BLaER1 treated with 17β-estradiol and CSF1 and Interleukin-3, amounts not matched to agents 10 nM and 100 nM (cell line): ENCODE results near the gene RPP40.
"Not testable (repeated sequence)": the region's sequence is repeated elsewhere in the genome, so short reads cannot be mapped to it uniquely, and the experiment has no call there.

Source experiments
- H3K27ac ChIP-seq, 11 experiments: shearing (Covaris generic); formaldehyde crosslinking; 2 replicates each; pipeline ENCODE4 v1.8.1; 2022
- H3K27me3 ChIP-seq, 11 experiments: shearing (Covaris generic); formaldehyde crosslinking; 2 replicates each; pipeline ENCODE4 v1.8.1; 2022
- H3K36me3 ChIP-seq, 11 experiments: shearing (Covaris generic); formaldehyde crosslinking; 2 replicates each; pipeline ENCODE4 v1.8.1; 2022
- H3K4me1 ChIP-seq, 10 experiments: shearing (Covaris generic); formaldehyde crosslinking; 2 replicates each; pipeline ENCODE4 v1.8.1; 2022
- H3K4me2 ChIP-seq, 11 experiments: shearing (Covaris generic); formaldehyde crosslinking; 2 replicates each; pipeline ENCODE4 v1.8.1; 2022
- H3K4me3 ChIP-seq, 10 experiments: shearing (Covaris generic); formaldehyde crosslinking; 2 replicates each; pipeline ENCODE4 v1.8.1; 2022
- H3K9ac ChIP-seq, 11 experiments: shearing (Covaris generic); formaldehyde crosslinking; 2 replicates each; pipeline ENCODE4 v1.8.1; 2022
- H3K9me3 ChIP-seq, 11 experiments: shearing (Covaris generic); formaldehyde crosslinking; replicated peaks in 1 of 11; 2 replicates each; pipeline ENCODE4 v1.8.1; 2022
- H4K20me1 ChIP-seq, 11 experiments: shearing (Covaris generic); formaldehyde crosslinking; 2 replicates each; pipeline ENCODE4 v1.8.1; 2022
- Cebpa-rat ChIP-seq, 11 experiments: shearing (Covaris generic); IDR thresholded peaks; 2 replicates each; pipeline ENCODE4 v1.8.1; 2022

The RPP40 gene

DNA sequence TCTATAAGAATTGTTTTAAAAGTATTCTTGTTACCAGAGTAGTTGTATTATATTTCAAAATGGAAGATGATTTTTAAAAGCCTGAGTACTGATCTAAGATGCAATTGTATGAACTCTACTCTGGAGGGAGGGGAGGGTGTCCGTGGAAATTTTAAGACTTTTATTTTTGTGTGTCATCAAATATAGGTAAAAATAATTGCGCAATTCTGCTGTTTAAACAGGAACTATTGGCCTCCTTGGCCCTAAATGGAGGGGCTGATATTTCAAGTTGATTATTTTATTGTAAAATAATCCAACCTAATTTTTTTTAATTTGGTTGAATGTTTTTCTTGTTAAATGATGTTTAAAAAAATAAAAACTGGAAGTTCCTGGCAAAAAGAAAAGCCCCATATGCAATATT, 38.1 kb upstream of the RPP40 start:
- H3K4me3 ChIP-seq = no peak overlapping the region
- no peak overlapping the region for H3K9ac ChIP-seq
- H3K36me3 ChIP-seq = peaks cover 0 to 7% (median 0%) of the 10 kb centered on the region in 11 experiments; a peak in 2 of 22 replicates
- no peaks in the 10 kb centered on the region for H4K20me1 ChIP-seq
- no peak overlapping the region for H3K27ac ChIP-seq
- no peaks in the 10 kb centered on the region for H3K4me1 ChIP-seq
- peaks cover 0 to 35% (median 10%) of the 10 kb centered on the region in 11 experiments; a peak in 18 of 22 replicates for H3K9me3 ChIP-seq
- H3K27me3 ChIP-seq = no peaks in the 10 kb centered on the region
- no peak overlapping the region for H3K4me2 ChIP-seq
- TF ChIP-seq Cebpa-rat (IDR thresholded peaks at IDR 0.05) = no peak

DNA sequence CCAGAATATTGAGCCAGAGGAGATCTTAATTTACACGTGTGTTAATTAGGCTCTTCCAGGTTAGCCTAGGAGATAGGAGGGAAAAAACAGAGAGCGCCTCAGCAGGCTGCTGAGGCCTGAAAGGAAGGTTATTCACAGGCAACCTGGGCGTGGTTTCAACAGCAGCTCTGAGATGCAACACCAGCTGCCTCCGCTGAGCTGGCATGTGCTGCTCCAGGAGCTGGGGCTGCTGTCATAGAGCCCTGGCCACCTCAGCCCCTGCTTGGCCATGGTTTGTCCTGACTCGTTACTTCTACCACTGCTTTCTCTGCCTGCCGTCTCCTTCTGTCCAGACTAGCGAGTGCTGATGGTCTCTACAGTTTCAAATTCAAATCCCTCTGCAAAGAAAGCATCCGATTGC, 32.4 kb upstream of the RPP40 start:
- peaks cover 0 to under 1% (median 0%) of the 10 kb centered on the region in 11 experiments; a peak in 1 of 22 replicates for H3K36me3 ChIP-seq
- no peaks in the 10 kb centered on the region for H4K20me1 ChIP-seq
- H3K27me3 ChIP-seq = no peaks in the 10 kb centered on the region
- peaks cover 0 to 3% (median 2%) of the 10 kb centered on the region in 11 experiments; a peak in 12 of 22 replicates for H3K9me3 ChIP-seq
- TF ChIP-seq Cebpa-rat (IDR thresholded peaks at IDR 0.05) = no peak
- H3K4me2 ChIP-seq = no peak overlapping the region
- H3K27ac ChIP-seq = no peak overlapping the region
- no peak overlapping the region for H3K4me3 ChIP-seq
- peaks cover 0 to 9% (median 2%) of the 10 kb centered on the region in 10 experiments; a peak in 10 of 20 replicates for H3K4me1 ChIP-seq
- no peak overlapping the region for H3K9ac ChIP-seq

DNA sequence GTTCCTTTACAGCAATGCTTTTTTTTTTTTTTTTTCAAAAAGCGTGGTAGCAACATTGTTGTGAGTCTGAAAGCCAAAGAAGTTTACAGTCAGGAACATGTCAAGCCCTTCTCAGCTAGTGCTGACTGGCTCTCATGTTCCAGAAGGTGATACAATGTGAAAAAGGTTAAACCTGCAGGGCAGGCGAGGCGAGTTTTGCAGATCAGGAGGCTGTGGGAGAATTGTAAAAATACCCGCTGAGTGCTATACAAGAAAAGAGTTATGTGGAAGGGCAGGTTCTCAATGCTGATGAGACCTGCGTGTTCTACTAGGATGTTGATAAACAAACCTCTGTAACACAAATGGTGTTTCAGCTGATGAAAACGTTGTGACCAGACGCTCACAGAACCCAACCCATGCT, 30.9 kb upstream of the RPP40 start:
- TF ChIP-seq Cebpa-rat (IDR thresholded peaks at IDR 0.05) = no peak
- H3K27ac ChIP-seq = no peak overlapping the region

DNA sequence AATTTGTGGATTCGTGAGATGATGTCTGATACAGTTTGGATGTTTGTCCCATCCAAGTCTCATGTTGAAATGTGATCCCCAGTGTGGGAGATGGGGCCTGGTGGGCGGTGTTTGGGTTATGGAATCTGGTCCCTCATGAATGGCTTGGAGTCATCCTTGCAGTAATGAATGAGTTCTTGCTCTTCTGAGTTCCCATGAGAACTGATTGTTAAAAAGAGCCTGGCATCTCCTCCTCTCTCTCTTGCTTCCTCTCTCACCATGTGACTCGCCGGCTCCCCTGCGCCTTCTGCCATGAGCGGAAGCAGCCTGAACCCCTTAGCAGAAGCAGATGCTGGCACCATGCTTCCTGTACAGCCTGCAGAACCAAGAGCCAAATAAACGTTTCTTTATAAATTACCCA, 30.5 kb upstream of the RPP40 start:
- Histone ChIP-seq H4K20me1 (no peaks in the 10 kb centered on the region), H3K9ac (no peak overlapping the region), H3K4me2 (peak overlapping the region in 3 of 11 experiments; percentile 7 to 21 (median 17); a peak in 2 of 22 replicates), H3K9me3 (peaks cover 0 to 16% (median 7%) of the 10 kb centered on the region in 11 experiments; a peak in 15 of 22 replicates), H3K27ac (no peak overlapping the region), H3K36me3 (peaks cover 0 to 5% (median 0%) of the 10 kb centered on the region in 11 experiments; a peak in 1 of 22 replicates), H3K27me3 (no peaks in the 10 kb centered on the region), H3K4me3 (no peak overlapping the region), H3K4me1 (peaks cover 0 to 15% (median 8%) of the 10 kb centered on the region in 10 experiments; a peak in 12 of 20 replicates)
- TF ChIP-seq Cebpa-rat (IDR thresholded peaks at IDR 0.05) = no peak

More for the DNA sequence above, 30.9 kb upstream of the RPP40 start:
- Histone ChIP-seq H3K4me3 (no peak overlapping the region), H3K9ac (no peak overlapping the region), H3K36me3 (peaks cover 0 to 5% (median 0%) of the 10 kb centered on the region in 11 experiments; a peak in 1 of 22 replicates), H4K20me1 (no peaks in the 10 kb centered on the region), H3K9me3 (peaks cover 0 to 16% (median 7%) of the 10 kb centered on the region in 11 experiments; a peak in 15 of 22 replicates), H3K27me3 (no peaks in the 10 kb centered on the region), H3K4me1 (peaks cover 0 to 15% (median 8%) of the 10 kb centered on the region in 10 experiments; a peak in 12 of 20 replicates), H3K4me2 (no peak overlapping the region)

DNA sequence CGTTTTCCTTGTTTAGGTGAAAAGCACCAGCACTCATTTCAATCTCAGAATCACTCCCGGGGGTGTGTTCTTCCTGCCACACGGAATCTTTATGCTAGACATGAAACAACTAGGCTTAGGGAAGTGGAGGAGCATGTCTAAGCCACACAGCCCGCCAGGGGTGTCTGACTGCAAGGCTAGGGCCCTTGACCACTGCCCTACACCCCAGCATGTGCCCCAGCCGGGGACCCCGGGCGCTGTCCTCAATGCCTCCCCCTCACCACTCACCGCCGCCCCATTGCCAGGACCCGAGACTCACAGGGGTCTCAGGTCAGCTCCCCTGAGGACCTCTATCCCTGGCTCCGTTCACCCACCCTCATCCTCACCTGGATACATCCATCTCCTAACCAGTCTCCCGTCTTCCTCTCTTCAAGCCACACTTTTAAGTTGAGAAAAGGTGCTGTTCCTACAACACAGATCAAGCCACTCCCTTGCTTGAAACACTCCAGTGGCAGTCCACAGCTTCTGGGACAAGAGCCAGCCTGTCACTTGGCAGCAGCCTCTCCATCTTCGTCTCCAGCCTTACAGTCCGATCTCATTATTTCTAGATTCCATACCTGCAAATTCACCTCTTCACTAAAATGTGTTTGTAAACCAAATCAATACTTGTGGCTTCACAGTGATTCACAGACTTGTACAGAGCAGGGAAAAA, 29.5 kb upstream of the RPP40 start:
- H3K36me3 ChIP-seq, H3K9ac ChIP-seq, H3K4me2 ChIP-seq, H3K4me3 ChIP-seq, H3K27ac ChIP-seq, H4K20me1 ChIP-seq, H3K27me3 ChIP-seq: not testable (repeated sequence)
- Histone ChIP-seq H3K9me3 (peaks cover 0 to 16% (median 7%) of the 10 kb centered on the region in 11 experiments; a peak in 15 of 22 replicates), H3K4me1 (peaks cover 0 to 15% (median 8%) of the 10 kb centered on the region in 10 experiments; a peak in 12 of 20 replicates)

DNA sequence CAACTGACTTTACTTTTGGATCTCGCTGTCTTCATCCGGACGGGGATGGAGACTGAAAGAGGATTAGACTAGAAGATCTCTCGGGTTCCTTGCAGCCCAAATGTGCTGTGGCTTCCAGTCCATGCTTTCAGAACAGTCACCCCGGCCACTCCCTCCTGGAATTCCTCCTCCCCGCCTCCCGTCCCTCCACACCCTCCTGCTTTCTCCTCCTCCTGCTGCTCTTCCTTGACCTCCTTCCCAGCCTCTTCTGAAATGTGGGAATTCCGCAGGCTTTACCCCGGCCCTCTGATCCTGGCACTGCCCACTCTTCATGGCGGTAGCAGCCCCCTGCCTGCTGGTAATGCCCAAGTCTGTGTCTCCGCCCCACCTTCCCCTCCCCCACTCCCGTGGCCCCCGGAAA, 28.9 kb upstream of the RPP40 start:
- H4K20me1 ChIP-seq, H3K36me3 ChIP-seq, H3K4me3 ChIP-seq, H3K27me3 ChIP-seq, H3K27ac ChIP-seq, H3K4me2 ChIP-seq, H3K9ac ChIP-seq: not testable (repeated sequence)
- Histone ChIP-seq H3K4me1 (peaks cover 0 to 15% (median 8%) of the 10 kb centered on the region in 10 experiments; a peak in 12 of 20 replicates), H3K9me3 (peaks cover 0 to 16% (median 7%) of the 10 kb centered on the region in 11 experiments; a peak in 15 of 22 replicates)

DNA sequence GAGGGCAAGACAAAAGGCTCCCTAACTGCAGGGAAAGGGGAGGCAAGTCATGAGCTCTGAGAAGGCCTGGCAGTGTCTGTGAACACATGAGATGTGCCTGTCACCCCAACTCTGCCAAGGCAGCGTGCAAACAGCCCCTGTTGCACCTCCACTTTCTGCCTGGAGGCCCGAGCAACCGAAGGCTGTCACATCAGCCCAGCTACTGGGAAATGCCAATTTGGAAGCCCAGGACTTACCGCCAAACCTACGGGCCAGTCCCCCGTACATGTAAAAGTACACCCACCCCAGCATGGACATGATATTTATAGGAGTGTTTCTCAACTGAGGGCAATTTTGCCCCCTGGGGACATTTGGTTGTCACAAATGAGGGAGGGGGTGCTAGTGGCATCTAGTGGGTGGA, 27.3 kb upstream of the RPP40 start:
- Histone ChIP-seq H3K9me3 (peaks cover 0 to 16% (median 7%) of the 10 kb centered on the region in 11 experiments; a peak in 15 of 22 replicates), H3K27ac (peak overlapping the region in 7 of 11 experiments; percentile 6 to 53 (median 29); a peak in 8 of 22 replicates), H3K9ac (no peak overlapping the region), H4K20me1 (no peaks in the 10 kb centered on the region), H3K4me1 (peaks cover 1 to 21% (median 14%) of the 10 kb centered on the region in 10 experiments), H3K36me3 (peaks cover 0 to 5% (median 0%) of the 10 kb centered on the region in 11 experiments; a peak in 1 of 22 replicates), H3K27me3 (no peaks in the 10 kb centered on the region), H3K4me2 (peak overlapping the region in 7 of 11 experiments; percentile 2 to 38 (median 24); a peak in 6 of 22 replicates), H3K4me3 (no peak overlapping the region)
- no peak for TF ChIP-seq Cebpa-rat (IDR thresholded peaks at IDR 0.05)

DNA sequence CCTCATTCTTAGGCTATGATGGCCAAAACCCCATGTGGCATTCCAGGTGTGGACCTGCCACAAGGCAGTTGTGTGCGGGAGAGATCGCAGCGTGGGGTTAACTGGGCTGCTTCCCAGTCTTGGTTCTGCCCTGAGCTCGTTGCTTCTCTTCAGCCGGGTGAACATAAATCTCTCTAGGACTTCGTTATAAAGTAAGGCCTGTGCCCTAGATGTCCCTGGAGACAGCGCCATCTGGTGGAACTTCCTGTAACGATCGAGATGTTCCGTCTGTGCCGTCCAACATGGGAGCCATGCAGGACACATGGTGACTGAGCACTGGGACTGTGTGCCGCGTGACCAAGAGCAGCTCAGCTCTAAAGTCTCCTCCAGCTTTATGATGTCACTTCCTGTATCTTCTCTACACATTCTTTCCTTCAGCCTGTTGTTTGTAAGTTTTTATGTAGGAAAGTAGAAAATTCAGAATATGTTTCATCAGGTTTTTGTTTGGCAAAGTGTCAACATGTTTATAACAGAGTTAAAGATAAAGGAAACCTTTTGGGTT, 26.8 kb upstream of the RPP40 start:
- H3K36me3 ChIP-seq = peaks cover 0 to 5% (median 0%) of the 10 kb centered on the region in 11 experiments; a peak in 1 of 22 replicates
- no peak overlapping the region for H3K4me3 ChIP-seq
- H4K20me1 ChIP-seq = no peaks in the 10 kb centered on the region
- peaks cover 0 to 16% (median 7%) of the 10 kb centered on the region in 11 experiments; a peak in 15 of 22 replicates for H3K9me3 ChIP-seq
- TF ChIP-seq Cebpa-rat (IDR thresholded peaks at IDR 0.05) = no peak
- H3K9ac ChIP-seq = no peak overlapping the region
- H3K4me2 ChIP-seq = peak overlapping the region in 6 of 11 experiments; percentile 11 to 38 (median 28); a peak in 5 of 22 replicates
- peak overlapping the region in 7 of 11 experiments; percentile 6 to 53 (median 29); a peak in 8 of 22 replicates for H3K27ac ChIP-seq
- no peaks in the 10 kb centered on the region for H3K27me3 ChIP-seq
- H3K4me1 ChIP-seq = peaks cover 6 to 26% (median 19%) of the 10 kb centered on the region in 10 experiments

DNA sequence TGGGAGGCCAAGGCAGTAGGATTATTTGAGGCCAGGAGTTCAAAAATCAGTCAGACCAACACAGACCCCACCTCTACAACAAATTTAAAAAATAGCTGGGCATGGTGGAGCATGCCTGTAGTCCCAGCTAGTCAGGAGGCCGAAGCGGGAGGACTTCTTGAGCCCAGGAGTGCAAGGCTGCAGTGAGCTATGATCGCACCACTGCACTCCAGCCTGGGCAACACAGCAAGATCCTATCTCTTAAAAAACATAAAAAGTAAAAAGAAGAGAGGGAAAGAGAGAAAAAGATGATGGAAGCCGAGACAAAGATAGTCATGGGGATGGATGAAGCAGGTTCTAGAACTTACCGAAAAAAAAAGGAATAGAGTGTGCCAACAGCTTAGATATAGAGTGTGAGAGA, 25.8 kb upstream of the RPP40 start:
- no peak for TF ChIP-seq Cebpa-rat (IDR thresholded peaks at IDR 0.05)
- no peaks in the 10 kb centered on the region for H4K20me1 ChIP-seq
- peaks cover 0 to 16% (median 7%) of the 10 kb centered on the region in 11 experiments; a peak in 15 of 22 replicates for H3K9me3 ChIP-seq
- H3K9ac ChIP-seq = no peak overlapping the region
- no peaks in the 10 kb centered on the region for H3K27me3 ChIP-seq
- H3K4me1 ChIP-seq = peaks cover 7 to 27% (median 21%) of the 10 kb centered on the region in 10 experiments
- H3K27ac ChIP-seq = no peak overlapping the region
- peaks cover 0 to 5% (median 0%) of the 10 kb centered on the region in 11 experiments; a peak in 1 of 22 replicates for H3K36me3 ChIP-seq
- no peak overlapping the region for H3K4me2 ChIP-seq
- H3K4me3 ChIP-seq = no peak overlapping the region
